ENCODE data around the gene EPHA3. TPM values are rescaled to one million over a fixed set of nuclear protein-coding genes. Genes with fewer than 3 reads are reported as not detected.

Gene EPHA3
- total RNA-seq, 4 donors from 2014 or later = 13.1 to 25.8 (median 21.2) TPM

- 89% methylated on average over 9 of the region's 9 CpGs for WGBS
Observed at GRCh38 chr3:89171687-89172545, 64.5 kb downstream of the EPHA3 start.

GRCh38 chr3:89173546-89173945 is 66.1 kb downstream of the EPHA3 start:
- Histone ChIP-seq H3K27me3 (no peaks in the 10 kb centered on the region), H3K4me3 (no peak overlapping the region), H3K36me3 (no peaks in the 10 kb centered on the region), H3K27ac (replicated peaks in 1 of 4) (no peak overlapping the region), H3K4me1 (peaks cover 0 to 5% (median 0%) of the 10 kb centered on the region in 4 donors), H3K9me3 (no peaks in the 10 kb centered on the region)
- no peak for TF ChIP-seq POLR2AphosphoS5 (IDR thresholded peaks at IDR 0.05)
- no peak for TF ChIP-seq POLR2A (IDR thresholded peaks at IDR 0.05; ENCODE audit: low read depth)
- TF ChIP-seq CTCF (IDR thresholded peaks at IDR 0.05) = no peak
- TF ChIP-seq EP300 (IDR thresholded peaks at IDR 0.05) = no peak
- intact Hi-C loops (cut with DNase I) = no loop called here
- no peak for DNase-seq (ENCODE audit: extremely low spot score)

More at GRCh38 chr3:89171687-89172545, 64.5 kb downstream of the EPHA3 start:
- H3K27me3 ChIP-seq = no peaks in the 10 kb centered on the region
- H3K27ac ChIP-seq (replicated peaks in 1 of 4) = no peak overlapping the region
- TF ChIP-seq POLR2A (IDR thresholded peaks at IDR 0.05; ENCODE audit: low read depth) = no peak
- no peak for TF ChIP-seq EP300 (IDR thresholded peaks at IDR 0.05)
- no peak for TF ChIP-seq CTCF (IDR thresholded peaks at IDR 0.05)
- no peak for TF ChIP-seq POLR2AphosphoS5 (IDR thresholded peaks at IDR 0.05)
- DNase-seq (ENCODE audit: extremely low spot score) = no peak
- H3K4me1 ChIP-seq = peaks cover 0 to 11% (median 7%) of the 10 kb centered on the region in 4 donors
- intact Hi-C loops (cut with DNase I) = no loop called here
- H3K36me3 ChIP-seq = no peaks in the 10 kb centered on the region
- no peaks in the 10 kb centered on the region for H3K9me3 ChIP-seq
- H3K4me3 ChIP-seq = no peak overlapping the region

GRCh38 chr3:89179355-89180001 is 72.1 kb downstream of the EPHA3 start:
- H3K27me3 ChIP-seq = no peaks in the 10 kb centered on the region
- WGBS = 78% methylated on average over 3 of the region's 3 CpGs
- H3K4me1 ChIP-seq = peaks cover 0 to 13% (median 9%) of the 10 kb centered on the region in 4 donors
- H3K27ac ChIP-seq (replicated peaks in 1 of 4) = no peak overlapping the region
- no peak overlapping the region for H3K4me3 ChIP-seq
- no peaks in the 10 kb centered on the region for H3K9me3 ChIP-seq
- TF ChIP-seq POLR2A (IDR thresholded peaks at IDR 0.05; ENCODE audit: low read depth) = no peak
- no peak for TF ChIP-seq POLR2AphosphoS5 (IDR thresholded peaks at IDR 0.05)
- TF ChIP-seq EP300 (IDR thresholded peaks at IDR 0.05) = no peak
- no peak for TF ChIP-seq CTCF (IDR thresholded peaks at IDR 0.05)
- intact Hi-C loops (cut with DNase I) = no loop called here
- no peak for DNase-seq (ENCODE audit: extremely low spot score)
- H3K36me3 ChIP-seq = no peaks in the 10 kb centered on the region

GRCh38 chr3:89180334-89180733 is 72.9 kb downstream of the EPHA3 start:
- TF ChIP-seq POLR2AphosphoS5 (IDR thresholded peaks at IDR 0.05) (no peak), EP300 (IDR thresholded peaks at IDR 0.05) (no peak), CTCF (IDR thresholded peaks at IDR 0.05) (no peak), POLR2A (IDR thresholded peaks at IDR 0.05; ENCODE audit: low read depth) (no peak)
- Histone ChIP-seq H3K27ac (replicated peaks in 1 of 4) (no peak overlapping the region), H3K4me1 (peaks cover 0 to 13% (median 9%) of the 10 kb centered on the region in 4 donors), H3K9me3 (no peaks in the 10 kb centered on the region), H3K36me3 (no peaks in the 10 kb centered on the region), H3K4me3 (no peak overlapping the region), H3K27me3 (no peaks in the 10 kb centered on the region)
- no peak for DNase-seq (ENCODE audit: extremely low spot score)
- WGBS = 30% methylated on average over 2 of the region's 2 CpGs
- intact Hi-C loops (cut with DNase I) = no loop called here
